ENCODE measurements around the gene PAX9.

Gene PAX9

GRCh38 chr14:36652542-36653201 is 9.0 kb upstream of the PAX9 start:
- Histone ChIP-seq H3K36me3 (ENCODE audit: control insufficient read depth, insufficient read depth, low read length) (no peaks in the 10 kb centered on the region), H3K4me3 (ENCODE audit: low read depth, low read length) (no peak overlapping the region), H3K27me3 (ENCODE audit: control insufficient read depth, insufficient read depth, low read length) (no peaks in the 10 kb centered on the region), H3K4me2 (ENCODE audit: low read length) (no peak overlapping the region), H3K27ac (peak overlapping the region; percentile 99), H3K9ac (no peak overlapping the region), H3K9me3 (ENCODE audit: control insufficient read depth, low read length) (no peaks in the 10 kb centered on the region), H2AFZ (no peak overlapping the region), H3K79me2 (peaks cover 13% of the 10 kb centered on the region), H3K4me1 (peaks cover 4% of the 10 kb centered on the region)
- TF ChIP-seq CTCF (IDR thresholded peaks at IDR 0.05), result no peak

- H3K4me1 ChIP-seq, result peaks cover 4% of the 10 kb centered on the region
- H3K9ac ChIP-seq, result no peak overlapping the region
- H2AFZ ChIP-seq, result no peak overlapping the region
- no peaks in the 10 kb centered on the region for H3K27me3 ChIP-seq (ENCODE audit: control insufficient read depth, insufficient read depth, low read length)
- H3K9me3 ChIP-seq (ENCODE audit: control insufficient read depth, low read length), result no peaks in the 10 kb centered on the region
- H3K27ac ChIP-seq, result peak overlapping the region; percentile 99
- no peak for TF ChIP-seq CTCF (IDR thresholded peaks at IDR 0.05)
- H3K36me3 ChIP-seq (ENCODE audit: control insufficient read depth, insufficient read depth, low read length), result no peaks in the 10 kb centered on the region
- H3K4me3 ChIP-seq (ENCODE audit: low read depth, low read length), result no peak overlapping the region
- H3K79me2 ChIP-seq, result peaks cover 21% of the 10 kb centered on the region
- H3K4me2 ChIP-seq (ENCODE audit: low read length), result no peak overlapping the region
Measured at GRCh38 chr14:36653413-36653812, 8.2 kb upstream of the PAX9 start.

- no peaks in the 10 kb centered on the region for H3K9me3 ChIP-seq (ENCODE audit: control insufficient read depth, low read length)
- no peaks in the 10 kb centered on the region for H3K36me3 ChIP-seq (ENCODE audit: control insufficient read depth, insufficient read depth, low read length)
- peak overlapping the region; percentile 99 for H3K27ac ChIP-seq
- H3K79me2 ChIP-seq, result peaks cover 28% of the 10 kb centered on the region
- no peaks in the 10 kb centered on the region for H3K27me3 ChIP-seq (ENCODE audit: control insufficient read depth, insufficient read depth, low read length)
- no peak overlapping the region for H3K9ac ChIP-seq
- no peak overlapping the region for H3K4me3 ChIP-seq (ENCODE audit: low read depth, low read length)
- peaks cover 4% of the 10 kb centered on the region for H3K4me1 ChIP-seq
- TF ChIP-seq CTCF (IDR thresholded peaks at IDR 0.05), result no peak
- peak overlapping the region; percentile 3 for H2AFZ ChIP-seq
- no peak overlapping the region for H3K4me2 ChIP-seq (ENCODE audit: low read length)
Measured at GRCh38 chr14:36653962-36654793, 7.5 kb upstream of the PAX9 start.

- Histone ChIP-seq H3K4me3 (ENCODE audit: low read depth, low read length) (peak overlapping the region; percentile 98), H3K4me2 (ENCODE audit: low read length) (peak overlapping the region; percentile 99), H3K27ac (peak overlapping the region; percentile 99), H3K36me3 (ENCODE audit: control insufficient read depth, insufficient read depth, low read length) (no peaks in the 10 kb centered on the region), H3K9me3 (ENCODE audit: control insufficient read depth, low read length) (no peaks in the 10 kb centered on the region), H3K4me1 (peaks cover 4% of the 10 kb centered on the region), H2AFZ (peak overlapping the region; percentile 72), H3K27me3 (ENCODE audit: control insufficient read depth, insufficient read depth, low read length) (no peaks in the 10 kb centered on the region), H3K9ac (no peak overlapping the region), H3K79me2 (peaks cover 36% of the 10 kb centered on the region)
- no peak for TF ChIP-seq CTCF (IDR thresholded peaks at IDR 0.05)
Measured at GRCh38 chr14:36654794-36655381, 6.8 kb upstream of the PAX9 start.

All from parathyroid adenoma (tissue), 2 donors.